WERI-Rb-1 (cell line): Measurements from ENCODE around the gene GP5.

ENCODE experiments used
- DNase-seq: peaks from one replicate; pipeline ENCODE4 v3.0.0-alpha.2; 2020
- H3K27ac ChIP-seq: fragments of 250-450 bp; sonication (Bioruptor Pico); 2 replicates; pipeline ENCODE4 v1.5.1; 2020; ENCODE audit warnings: mild to moderate bottlenecking, moderate library complexity
- H3K27me3 ChIP-seq: fragments of 250-450 bp; sonication (Bioruptor Pico); 2 replicates; pipeline ENCODE4 v1.5.1; 2021; ENCODE audit warnings: mild to moderate bottlenecking, low read depth, moderate library complexity; ENCODE audit not compliant: insufficient read depth, severe bottlenecking
- H3K36me3 ChIP-seq: fragments of 250-450 bp; sonication (Bioruptor Pico); 2 replicates; pipeline ENCODE4 v1.5.1; 2020; ENCODE audit warnings: mild to moderate bottlenecking, moderate library complexity
- H3K4me3 ChIP-seq: 2 replicates; pipeline ENCODE4 v1.5.1; 2011; ENCODE audit warnings: low read depth, mild to moderate bottlenecking, control low read depth, low read length
- H3K9me3 ChIP-seq: fragments of 250-450 bp; sonication (Bioruptor Pico); 2 replicates; pipeline ENCODE4 v1.5.1; 2021; ENCODE audit warnings: mild to moderate bottlenecking, moderate library complexity; ENCODE audit not compliant: severe bottlenecking
- TF ChIP-seq, protein P1 (sequence below): IDR thresholded peaks from 2 replicates; pipeline ENCODE4 v1.5.1; 2011; ENCODE audit warnings: low read depth, mild to moderate bottlenecking, control low read depth, inconsistent platforms, low read length

Gene GP5

GRCh38 chr3:194424953-194425352 is 25.9 kb upstream of the GP5 start:
- Histone ChIP-seq H3K27ac (no peak overlapping the region), H3K36me3 (peaks cover 7% of the 10 kb centered on the region), H3K4me3 (no peak overlapping the region), H3K27me3 (no peaks in the 10 kb centered on the region), H3K9me3 (no peaks in the 10 kb centered on the region)
- DNase-seq: no peak
- TF ChIP-seq, protein P1, sequence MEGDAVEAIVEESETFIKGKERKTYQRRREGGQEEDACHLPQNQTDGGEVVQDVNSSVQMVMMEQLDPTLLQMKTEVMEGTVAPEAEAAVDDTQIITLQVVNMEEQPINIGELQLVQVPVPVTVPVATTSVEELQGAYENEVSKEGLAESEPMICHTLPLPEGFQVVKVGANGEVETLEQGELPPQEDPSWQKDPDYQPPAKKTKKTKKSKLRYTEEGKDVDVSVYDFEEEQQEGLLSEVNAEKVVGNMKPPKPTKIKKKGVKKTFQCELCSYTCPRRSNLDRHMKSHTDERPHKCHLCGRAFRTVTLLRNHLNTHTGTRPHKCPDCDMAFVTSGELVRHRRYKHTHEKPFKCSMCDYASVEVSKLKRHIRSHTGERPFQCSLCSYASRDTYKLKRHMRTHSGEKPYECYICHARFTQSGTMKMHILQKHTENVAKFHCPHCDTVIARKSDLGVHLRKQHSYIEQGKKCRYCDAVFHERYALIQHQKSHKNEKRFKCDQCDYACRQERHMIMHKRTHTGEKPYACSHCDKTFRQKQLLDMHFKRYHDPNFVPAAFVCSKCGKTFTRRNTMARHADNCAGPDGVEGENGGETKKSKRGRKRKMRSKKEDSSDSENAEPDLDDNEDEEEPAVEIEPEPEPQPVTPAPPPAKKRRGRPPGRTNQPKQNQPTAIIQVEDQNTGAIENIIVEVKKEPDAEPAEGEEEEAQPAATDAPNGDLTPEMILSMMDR: no peak

- Histone ChIP-seq H3K36me3 (peaks cover 5% of the 10 kb centered on the region), H3K27ac (no peak overlapping the region), H3K9me3 (no peaks in the 10 kb centered on the region), H3K4me3 (no peak overlapping the region), H3K27me3 (no peaks in the 10 kb centered on the region)
- TF ChIP-seq, protein P1: no peak
- no peak for DNase-seq
Measured at GRCh38 chr3:194424373-194424772, 25.3 kb upstream of the GP5 start.

GRCh38 chr3:194423317-194423716 is 24.3 kb upstream of the GP5 start:
- TF ChIP-seq, protein P1: no peak
- Histone ChIP-seq H3K27ac (no peak overlapping the region), H3K36me3 (peaks cover 10% of the 10 kb centered on the region), H3K4me3 (no peak overlapping the region), H3K27me3 (no peaks in the 10 kb centered on the region), H3K9me3 (no peaks in the 10 kb centered on the region)
- DNase-seq: no peak

DNA sequence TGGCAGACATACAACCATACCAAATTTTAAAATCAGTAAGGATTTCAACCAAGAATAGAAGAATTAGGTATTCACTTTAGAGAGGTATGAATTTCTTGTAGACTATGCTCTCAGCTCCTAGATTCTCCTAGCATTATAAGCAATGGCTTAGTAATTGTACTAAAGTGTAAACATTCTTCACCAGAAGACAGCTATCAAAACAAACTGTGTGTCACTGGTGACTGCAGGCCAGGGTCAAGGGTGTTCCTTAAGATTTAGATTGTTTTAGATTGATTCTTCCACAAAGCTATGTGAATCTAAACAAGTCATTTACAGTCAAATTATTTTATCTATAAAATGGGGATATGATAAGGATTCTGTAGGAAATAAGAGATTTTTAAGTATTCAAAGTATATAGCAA is 23.1 kb upstream of the GP5 start:
- TF ChIP-seq, protein P1: no peak
- Histone ChIP-seq H3K4me3 (no peak overlapping the region), H3K36me3 (peaks cover 10% of the 10 kb centered on the region), H3K9me3 (no peaks in the 10 kb centered on the region), H3K27me3 (no peaks in the 10 kb centered on the region), H3K27ac (no peak overlapping the region)
- DNase-seq: no peak

GRCh38 chr3:194418671-194419070 is 19.6 kb upstream of the GP5 start:
- H3K4me3 ChIP-seq: no peak overlapping the region
- no peak overlapping the region for H3K27ac ChIP-seq
- no peaks in the 10 kb centered on the region for H3K27me3 ChIP-seq
- TF ChIP-seq, protein P1: no peak
- DNase-seq: no peak
- H3K9me3 ChIP-seq: no peaks in the 10 kb centered on the region
- peaks cover 7% of the 10 kb centered on the region for H3K36me3 ChIP-seq

DNA sequence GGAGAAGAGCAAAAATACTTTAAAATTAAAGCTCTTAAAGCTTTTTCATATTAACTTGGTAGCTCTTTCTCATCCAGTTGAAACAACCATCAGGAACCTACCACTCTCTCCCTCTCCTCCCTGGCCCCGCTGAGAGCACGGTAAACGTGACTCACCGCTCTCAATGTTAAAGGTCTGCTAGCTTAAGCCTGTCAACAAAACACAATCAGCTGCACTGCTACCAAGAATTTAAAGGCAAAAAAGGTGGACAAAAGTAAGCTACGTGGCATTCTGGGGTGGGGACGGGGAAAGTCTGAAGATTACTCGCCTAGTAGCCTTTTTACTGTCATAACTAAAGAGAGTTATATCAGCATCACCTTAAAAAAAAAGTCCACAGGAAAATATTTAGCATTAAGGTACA is 8.4 kb upstream of the GP5 start:
- Histone ChIP-seq H3K36me3 (no peaks in the 10 kb centered on the region), H3K27ac (no peak overlapping the region), H3K27me3 (no peaks in the 10 kb centered on the region), H3K9me3 (no peaks in the 10 kb centered on the region), H3K4me3 (no peak overlapping the region)
- TF ChIP-seq, protein P1: no peak
- no peak for DNase-seq
